Panc1 (cell line): Measurements from ENCODE around the gene NT5C. TPM values are rescaled to one million over a fixed set of nuclear protein-coding genes. Genes with fewer than 3 reads are reported as not detected.

Experiments
- ATAC-seq: fragments of 200-7000 bp; cut with Tn5 transposase; 2 replicates; pipeline ENCODE4 v1.9.1; 2020; ENCODE audit warnings: mild to moderate bottlenecking, moderate library complexity
- BruUV-seq: library from RNA; stranded (reverse); fragments of 400-500 nt; replicated peaks from 2 replicates; lab custom pipeline; 2021; lab: Mats Ljungman, UMichigan
- CTCF ChIA-PET: fragments of 300-600 bp; sonication (Branson Sonifier 250); formaldehyde crosslinking; loops from one replicate; lab custom pipeline; 2022; ENCODE audit warnings: antibody characterized with exemption; lab: Charles Lee
- POLR2A ChIA-PET: fragments of 300-600 bp; sonication (Branson Sonifier 250); formaldehyde crosslinking; loops from one replicate; lab custom pipeline; 2022; ENCODE audit warnings: antibody characterized with exemption; lab: Charles Lee
- DNase-seq: peaks from one replicate; pipeline ENCODE4 v3.0.0-alpha.2; 2010; ENCODE audit warnings: low read depth, low spot score
- H3K27ac ChIP-seq: 2 replicates; pipeline ENCODE4 v1.5.1; 2011; ENCODE audit warnings: mild to moderate bottlenecking, low read length, inconsistent platforms
- H3K27me3 ChIP-seq: fragments of 200-500 bp; sonication (Bioruptor generic); 2 replicates; pipeline ENCODE4 v1.6.0; 2014; ENCODE audit warnings: low read length, inconsistent platforms; ENCODE audit not compliant: control insufficient read depth, insufficient read depth
- H3K36me3 ChIP-seq: fragments of 200-500 bp; sonication (Bioruptor generic); 2 replicates; pipeline ENCODE4 v1.5.1; 2014; ENCODE audit warnings: inconsistent platforms, mild to moderate bottlenecking, low read length, moderate library complexity; ENCODE audit not compliant: control insufficient read depth, insufficient read depth
- H3K4me1 ChIP-seq: 2 replicates; pipeline ENCODE4 v1.5.1; 2011; ENCODE audit warnings: inconsistent platforms, mild to moderate bottlenecking, low read length, moderate library complexity; ENCODE audit not compliant: control insufficient read depth, insufficient read depth
- H3K4me3 ChIP-seq, 2 experiments: 2 replicates each; pipeline ENCODE4 v1.5.1; 2011 to 2012; ENCODE audit warnings: low read depth in 2 of 2, low read length in 2 of 2, mild to moderate bottlenecking in 2 of 2, inconsistent platforms in 1 of 2, moderate library complexity in 1 of 2
- H3K9me3 ChIP-seq: fragments of 200-500 bp; sonication (Bioruptor generic); 2 replicates; pipeline ENCODE4 v1.5.1; 2014; ENCODE audit warnings: low read depth, mild to moderate bottlenecking, inconsistent platforms, low read length, moderate library complexity; ENCODE audit not compliant: control insufficient read depth, insufficient read depth
- CTCF ChIP-seq: fragments of 450-650 bp; IDR thresholded peaks from 2 replicates; pipeline ENCODE4 v1.5.1; 2017; ENCODE audit warnings: mild to moderate bottlenecking
- POLR2AphosphoS5 ChIP-seq: IDR thresholded peaks from 2 replicates; pipeline ENCODE4 v1.6.1; 2012; ENCODE audit warnings: mild to moderate bottlenecking, low read depth, low read length, moderate library complexity
- REST ChIP-seq, 2 experiments: IDR thresholded peaks; 2 replicates each; pipeline ENCODE4 v1.6.1; 2011 to 2012; ENCODE audit warnings: low read depth in 2 of 2, control low read depth in 1 of 2, low read length in 1 of 2, mild to moderate bottlenecking in 1 of 2, moderate library complexity in 1 of 2; ENCODE audit not compliant: insufficient read depth in 1 of 2
- SIN3A ChIP-seq: IDR thresholded peaks from 2 replicates; pipeline ENCODE4 v1.6.1; 2012; ENCODE audit warnings: low read depth, mild to moderate bottlenecking, low read length, moderate library complexity, borderline replicate concordance; ENCODE audit not compliant: insufficient read depth
- TCF7L2 ChIP-seq: IDR thresholded peaks from 2 replicates; pipeline ENCODE4 v1.6.1; 2011; ENCODE audit warnings: mild to moderate bottlenecking, low read depth, low read length, inconsistent platforms
- in situ Hi-C: cut with HindIII; loops from 2 replicates; pipeline ENCODE4 v1.10.0; 2016; ENCODE audit warnings: low sequenced_read_pairs, low pct_unique_long_range_greater_than_20kb
- intact Hi-C: fragments of 100-400 bp; cut with micrococcal nuclease; formaldehyde crosslinking; loops from one replicate; pipeline ENCODE4 v1.10.0; 2022; ENCODE audit not compliant: unreplicated experiment
- total RNA-seq: library from RNA; stranded (reverse); gene quantifications from one replicate; pipeline ENCODE4 v1.2.1, GENCODE V29; 2021; ENCODE audit not compliant: unreplicated experiment

Gene NT5C
- total RNA-seq, 1 experiment from 2014 or later: 63.4 TPM

DNA sequence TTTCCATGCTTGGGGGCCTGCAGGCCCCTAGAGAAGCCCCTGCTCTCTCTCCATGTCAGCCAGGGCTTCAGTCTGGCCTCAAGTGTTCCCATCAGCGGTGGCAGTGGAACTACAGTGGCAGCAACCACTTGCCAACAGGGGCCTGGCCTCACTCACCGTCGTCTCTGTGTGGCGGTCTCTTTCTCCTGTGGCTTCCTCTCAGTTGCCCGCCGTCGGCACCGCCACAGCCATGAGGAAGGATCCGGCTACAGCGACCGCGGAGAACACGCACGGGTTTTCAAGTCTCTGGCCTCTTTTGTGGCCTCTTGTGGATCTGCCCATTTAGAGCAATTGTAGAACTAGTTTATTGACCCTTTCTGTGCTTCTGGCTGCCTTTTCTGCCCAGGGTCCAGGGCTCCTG, 13.2 kb downstream of the NT5C start:
- no peak for TF ChIP-seq CTCF
- Histone ChIP-seq H3K36me3 (no peaks in the 10 kb centered on the region), H3K9me3 (no peaks in the 10 kb centered on the region), H3K4me3 (no peak overlapping the region), H3K27me3 (no peaks in the 10 kb centered on the region), H3K4me1 (peaks cover 12% of the 10 kb centered on the region), H3K27ac (no peak overlapping the region)
- DNase-seq: no peak
- ChIA-PET CTCF (interaction anchor here (0.6 to 0.9 kb wide), 2 partner anchors 83 to 85 kb away, joined by 3 to 6 read pairs; no protein-coding TSS in a partner anchor), POLR2A (interaction anchor here (0.6 to 0.7 kb wide), 3 partner anchors 7 to 108 kb away, joined by 4 to 10 read pairs (median 6); no protein-coding TSS in a partner anchor)
- BruUV-seq: no TSS peak
- in situ Hi-C loops: no loop called here
- intact Hi-C loops: no loop called here
- ATAC-seq: no peak

- no peak for TF ChIP-seq CTCF
- TF ChIP-seq SIN3A: no peak
- TF ChIP-seq POLR2AphosphoS5: no peak
- no peak for TF ChIP-seq REST (IDR thresholded peaks at IDR 0.05; ENCODE audit: insufficient read depth in 1 of 2, low read depth in 2 of 2, low read length in 1 of 2)
- TF ChIP-seq TCF7L2: no peak
Measured at GRCh38 chr17:75116737-75117136, 14.8 kb downstream of the NT5C start.

More at GRCh38 chr17:75116737-75117136, 14.8 kb downstream of the NT5C start:
- ChIA-PET POLR2A (interaction anchor here (0.5 kb wide), 1 partner anchor 46 kb away, joined by 8 read pairs; no protein-coding TSS in a partner anchor), CTCF (interaction anchor here (1.4 kb wide), 1 partner anchor 85 kb away, joined by 3 read pairs; no protein-coding TSS in a partner anchor)
- in situ Hi-C loops: no loop called here
- intact Hi-C loops: no loop called here
- Histone ChIP-seq H3K27me3 (no peaks in the 10 kb centered on the region), H3K4me3 (no peak overlapping the region), H3K36me3 (no peaks in the 10 kb centered on the region), H3K9me3 (no peaks in the 10 kb centered on the region), H3K4me1 (peaks cover 15% of the 10 kb centered on the region), H3K27ac (no peak overlapping the region)
- no peak for DNase-seq
- ATAC-seq: no peak
- no TSS peak for BruUV-seq
